ENCODE data around the gene FMNL3.
A peak's percentile ranks its signal among the peaks of the same experiment; 100 is the strongest.
"Not testable (repeated sequence)": the region's sequence is repeated elsewhere in the genome, so short reads cannot be mapped to it uniquely, and the experiment has no call there.

FMNL3 gene

DNA sequence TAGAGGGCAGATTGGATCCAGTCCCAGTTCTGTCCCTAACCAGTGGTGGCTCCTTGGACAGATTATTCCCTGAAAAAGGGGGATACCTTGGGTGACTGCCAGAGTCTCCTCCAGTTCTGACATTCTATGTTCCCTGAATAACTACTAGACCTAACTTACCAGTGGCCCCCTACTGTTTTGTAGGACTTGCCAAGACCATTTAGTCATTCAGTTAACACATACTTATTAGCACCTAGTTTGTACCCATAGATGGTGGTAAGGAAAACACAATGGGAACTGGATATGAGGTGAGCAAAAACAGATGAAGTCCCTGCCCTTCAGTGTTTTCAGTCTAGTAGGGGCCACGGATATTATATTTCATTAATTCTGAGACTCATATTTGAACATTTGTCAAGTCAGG is 80.4 kb downstream of the FMNL3 start:
- no peak for DNase-seq

DNA sequence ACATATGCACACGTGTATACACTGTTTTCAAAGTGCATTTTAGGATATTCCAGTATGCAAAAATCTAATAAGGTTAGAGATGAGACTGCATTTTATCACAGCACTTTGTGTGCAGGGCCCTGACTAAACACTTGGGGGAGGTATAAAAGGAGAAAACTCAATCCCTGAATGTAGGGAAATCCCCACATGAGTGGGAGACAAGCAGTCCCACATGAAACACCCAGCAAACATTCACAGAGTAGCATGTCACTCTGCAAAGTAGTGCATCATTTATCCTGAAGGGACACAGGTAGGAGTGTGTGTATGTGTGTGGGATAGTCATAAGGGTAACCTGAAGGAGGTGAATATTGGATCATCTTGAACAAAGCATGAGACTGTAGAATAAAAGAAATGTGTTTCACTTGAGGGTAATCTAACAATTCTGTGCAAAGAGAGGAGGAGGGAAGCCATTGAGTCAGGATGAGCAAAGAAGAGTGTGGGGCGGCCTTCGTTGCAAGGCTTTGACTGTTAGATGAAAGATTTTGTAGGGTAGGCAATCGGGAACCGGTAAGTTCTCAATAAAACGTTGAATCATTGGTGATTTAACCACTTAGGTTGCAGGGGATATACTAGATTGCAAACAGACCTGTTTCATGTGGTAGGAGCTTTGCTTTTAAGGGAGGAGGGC is 80.9 kb downstream of the FMNL3 start:
- no peak for DNase-seq

DNA sequence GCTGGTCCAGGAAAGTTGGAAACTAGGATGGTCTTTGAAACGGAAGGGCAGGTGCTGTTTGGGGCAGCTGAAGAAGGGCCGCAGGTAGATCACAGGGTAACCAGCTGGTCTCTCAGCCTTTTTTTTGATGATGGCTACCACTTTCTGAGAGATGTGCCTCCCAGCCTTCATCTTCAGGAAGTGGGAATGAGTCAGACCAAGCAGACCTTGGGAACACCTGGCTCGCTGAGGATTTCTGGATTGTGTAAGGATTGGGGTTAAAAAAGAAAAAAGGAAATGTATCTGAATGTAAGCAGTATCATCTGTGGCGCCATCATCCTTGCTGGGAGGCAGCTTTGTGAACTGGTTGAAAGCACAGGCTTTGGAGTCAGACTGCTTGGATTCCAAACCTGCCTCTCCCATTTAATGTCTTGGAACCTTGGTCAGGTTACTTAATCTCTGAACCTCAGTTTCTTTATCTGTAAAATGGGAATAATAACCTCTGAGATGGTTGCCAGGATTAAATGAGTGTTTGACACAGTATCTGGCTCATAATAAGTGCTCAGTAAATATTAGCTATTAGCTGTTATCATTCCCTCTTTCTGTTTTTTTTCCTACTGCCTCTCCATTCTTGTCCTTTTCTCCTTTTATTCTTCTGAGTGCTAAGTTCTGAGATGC is 82.2 kb downstream of the FMNL3 start:
- DNase-seq, result no peak

DNA sequence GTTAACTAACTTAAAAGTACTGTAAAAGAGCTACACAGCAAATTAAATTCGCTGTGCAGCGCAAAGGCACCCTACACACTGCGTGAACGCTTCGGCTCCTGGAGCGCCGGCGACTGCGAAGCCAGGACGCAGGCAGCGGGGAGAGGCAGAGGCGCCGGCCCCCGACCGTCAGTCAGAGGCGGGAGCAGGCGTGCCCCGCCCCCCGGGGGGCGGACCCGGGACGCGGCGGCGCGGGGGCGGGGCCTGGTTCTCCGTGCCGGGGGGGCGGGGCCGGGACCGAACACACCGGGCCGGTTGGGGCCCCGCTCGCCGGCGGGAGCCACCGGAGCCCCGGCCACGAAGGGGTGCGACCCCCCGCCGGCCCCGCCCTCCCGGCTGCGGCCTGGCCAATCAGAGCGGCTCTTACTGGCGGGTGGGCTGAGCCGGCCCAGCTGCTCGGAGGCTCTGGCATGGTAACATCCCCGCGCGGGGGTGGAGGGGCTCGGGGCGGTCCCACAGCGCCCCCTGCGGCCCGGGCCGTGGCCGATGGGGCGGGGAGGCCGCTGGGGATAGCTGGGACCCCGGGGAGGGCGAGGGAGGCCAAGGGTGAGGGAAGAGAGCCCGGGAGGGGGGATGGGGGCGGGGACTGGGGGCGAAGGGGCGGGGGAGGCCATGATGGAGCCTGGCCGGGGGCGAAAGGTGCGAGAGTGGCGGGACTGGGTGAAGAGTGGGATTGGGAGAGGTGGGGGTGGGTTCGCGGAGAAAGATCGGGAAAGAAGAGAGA is 83.9 kb downstream of the FMNL3 start, which contains the start of gene PRPF40B:
TSS of gene PRPF40B (plus strand) at position 420 of the 763 bp plus-strand sequence. CDS start at position 450, 30 bp downstream.
- DNase-seq, result peak; percentile 76 to 86 (median 80)

DNA sequence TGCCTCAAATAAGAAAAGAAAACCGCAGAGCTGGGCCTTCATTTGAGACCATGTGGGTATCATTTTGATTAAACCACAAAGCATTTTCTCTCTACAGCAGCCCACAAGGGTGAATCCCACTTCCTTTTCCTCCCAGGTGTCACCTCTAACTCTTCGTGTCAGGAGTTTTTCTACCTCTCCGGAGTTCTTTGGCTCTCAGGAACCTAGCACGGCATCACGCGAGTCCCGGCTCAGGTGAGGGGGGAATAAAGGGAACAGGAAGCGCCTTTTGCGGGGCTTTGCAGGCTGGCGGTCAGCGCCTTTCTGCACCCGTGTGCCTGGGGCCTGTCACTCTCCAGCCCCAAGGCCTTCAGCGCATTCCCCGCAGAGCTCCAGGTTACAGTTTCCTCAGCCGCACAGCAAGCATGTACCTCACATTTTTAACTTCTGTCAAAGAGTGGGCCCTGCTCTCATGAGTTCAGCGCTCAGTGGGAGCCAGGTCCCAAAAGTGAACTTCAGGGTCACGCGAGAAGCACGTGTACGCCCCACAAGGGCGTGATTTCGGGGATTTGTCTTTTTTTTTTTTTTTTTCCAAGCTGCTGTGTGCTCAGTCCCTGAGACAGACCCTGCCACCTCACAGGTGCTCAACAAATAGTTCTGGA is 84.6 kb downstream of the FMNL3 start:
- DNase-seq, result peak; percentile 20 to 75 (median 45)

DNA sequence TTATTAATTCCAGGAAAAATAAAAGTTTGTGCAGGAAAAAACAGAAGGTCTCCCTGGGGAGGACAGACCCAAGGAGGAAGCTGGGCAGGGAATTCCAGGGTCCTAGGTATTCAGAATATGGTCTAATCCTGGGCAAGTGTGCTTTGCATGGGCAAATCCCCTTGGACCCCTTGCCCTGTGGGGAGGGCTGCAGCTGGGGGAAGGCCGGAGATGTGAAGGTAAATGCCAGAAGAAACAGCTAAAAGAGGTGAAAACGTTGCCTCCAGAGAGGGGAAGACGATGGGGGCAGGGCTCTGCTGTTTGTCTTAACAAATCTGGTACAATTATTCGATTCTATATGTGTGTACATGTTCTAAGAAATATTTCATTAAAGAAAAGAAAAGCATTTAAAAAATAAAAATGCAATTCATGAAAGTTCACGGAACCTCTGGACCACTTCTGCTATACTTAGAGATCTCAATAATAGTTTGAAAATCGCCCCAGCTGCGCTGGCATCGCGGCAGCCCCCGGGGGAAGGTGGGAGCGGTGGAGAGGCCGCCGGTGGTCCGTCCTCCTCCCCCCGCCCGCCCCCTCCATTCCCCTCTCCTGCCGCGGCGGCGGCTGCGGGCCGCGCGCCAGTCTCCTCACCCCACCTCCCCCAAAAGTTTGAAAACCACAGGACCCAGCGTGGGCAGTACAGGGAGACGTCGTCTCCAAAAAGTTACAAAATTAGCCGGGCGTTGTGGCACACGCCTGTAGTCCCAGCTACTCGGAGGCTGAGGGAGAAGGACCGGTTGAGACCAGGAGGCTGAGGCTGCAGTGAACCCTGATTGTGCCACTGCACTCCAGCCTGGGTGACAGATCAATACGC is 85.3 kb downstream of the FMNL3 start:
- no peak for DNase-seq

DNA sequence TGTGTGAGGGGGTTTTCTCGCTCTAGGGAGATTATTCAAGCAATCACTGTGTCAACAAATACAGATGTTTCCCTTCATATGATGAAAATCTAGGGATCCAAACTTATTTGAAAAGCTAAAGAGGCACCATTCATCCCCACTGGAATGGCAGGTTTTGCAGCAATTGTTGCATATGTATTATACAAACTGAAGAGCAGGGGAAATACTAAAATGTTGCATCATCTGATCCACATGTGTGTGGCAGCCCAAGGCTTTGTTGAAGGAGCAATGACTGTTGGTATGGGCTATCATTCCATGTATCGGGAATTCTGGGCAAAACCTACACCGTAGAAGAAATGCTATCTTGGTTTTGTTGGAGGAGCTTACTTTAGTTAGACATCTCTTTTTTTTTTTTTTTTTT is 87.9 kb downstream of the FMNL3 start:
- no peak for DNase-seq

DNA sequence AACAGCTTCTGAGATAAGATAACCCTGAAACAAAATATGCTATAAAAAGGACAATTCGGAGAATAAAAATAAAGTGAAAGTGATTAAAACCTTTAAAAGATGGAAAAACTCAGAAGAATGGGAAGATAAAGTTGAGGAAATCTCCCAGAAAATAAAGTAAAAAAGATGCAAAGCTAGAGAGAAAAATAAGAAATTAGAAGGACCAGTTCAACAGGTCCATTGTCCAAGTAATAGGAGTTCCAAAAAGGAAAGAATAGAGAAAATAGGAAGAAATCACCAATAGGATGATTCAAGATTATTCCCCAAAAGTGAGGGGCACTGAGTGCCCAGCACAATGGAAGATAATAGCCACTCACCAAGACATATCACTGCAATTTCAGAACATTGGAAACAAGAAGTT is 88.6 kb downstream of the FMNL3 start:
- DNase-seq, result no peak

DNA sequence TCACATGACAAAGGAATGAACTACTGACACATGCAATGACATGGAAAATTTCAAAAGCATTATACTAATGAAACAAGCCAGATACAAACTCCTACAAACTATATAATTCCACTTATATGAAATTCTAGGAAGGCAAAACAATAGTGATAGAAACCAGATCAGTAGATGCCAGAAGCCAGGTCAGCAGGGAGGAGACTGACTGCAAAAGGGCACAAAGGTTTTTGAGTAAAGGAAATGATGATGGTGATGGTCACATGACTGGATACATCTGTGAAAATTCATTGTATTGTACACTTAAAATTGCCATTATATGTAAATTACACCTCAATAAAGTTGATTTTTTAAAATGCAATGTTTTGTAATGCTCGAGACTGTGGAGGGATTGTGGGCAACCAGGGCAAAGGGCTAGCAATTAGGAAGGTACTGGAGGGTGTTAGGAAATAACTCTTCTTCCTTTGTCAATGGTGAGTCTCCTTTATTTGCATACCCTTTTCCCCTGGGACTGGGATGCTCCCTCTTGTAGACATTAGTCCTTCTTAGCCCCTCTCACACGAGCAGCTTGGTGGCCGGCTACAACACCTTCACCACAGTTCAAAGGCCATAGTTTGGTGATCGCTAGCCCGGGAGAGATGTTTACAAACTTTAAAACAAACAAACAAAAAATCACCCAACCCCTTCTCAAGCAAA is 90.5 kb downstream of the FMNL3 start:
- DNase-seq, result no peak

DNA sequence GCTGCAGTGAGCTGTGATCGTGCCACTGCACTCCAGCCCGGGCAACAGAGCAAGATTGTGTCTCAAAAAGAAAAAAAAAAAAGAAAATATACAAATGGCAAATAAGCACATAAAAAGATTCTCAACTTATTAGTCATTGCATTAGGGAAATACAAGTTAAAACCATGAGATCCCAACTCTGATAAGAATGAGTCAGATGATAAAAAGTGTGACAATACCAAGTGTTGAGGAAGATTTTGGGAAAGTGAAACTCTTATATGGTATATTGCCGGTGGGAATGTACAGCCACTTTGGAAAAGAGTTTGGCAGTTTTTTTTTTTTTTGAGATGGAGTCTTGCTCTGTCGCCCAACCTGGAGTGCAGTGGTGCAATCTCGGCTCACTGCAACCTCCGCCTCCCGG is 91.5 kb downstream of the FMNL3 start:
- no peak for DNase-seq

DNA sequence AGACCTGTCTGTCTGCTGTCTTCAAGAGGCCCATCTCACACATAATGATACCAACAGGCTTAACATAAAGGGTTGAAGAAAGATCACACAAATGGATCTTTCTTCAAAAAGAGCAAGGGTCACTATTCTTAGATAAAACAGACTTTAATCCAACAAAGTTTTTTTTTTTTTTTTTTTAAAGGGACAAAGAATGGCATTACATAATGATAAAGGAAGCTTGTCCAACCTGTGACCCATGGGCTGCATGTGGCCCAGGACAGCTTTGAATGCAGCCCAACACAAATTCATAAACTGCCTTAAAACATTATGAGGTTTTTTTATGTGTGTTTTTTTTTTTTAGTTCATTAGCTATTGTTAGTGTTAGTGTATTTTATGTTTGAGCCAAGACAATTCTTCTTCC is 95.0 kb downstream of the FMNL3 start:
- no peak for DNase-seq

DNA sequence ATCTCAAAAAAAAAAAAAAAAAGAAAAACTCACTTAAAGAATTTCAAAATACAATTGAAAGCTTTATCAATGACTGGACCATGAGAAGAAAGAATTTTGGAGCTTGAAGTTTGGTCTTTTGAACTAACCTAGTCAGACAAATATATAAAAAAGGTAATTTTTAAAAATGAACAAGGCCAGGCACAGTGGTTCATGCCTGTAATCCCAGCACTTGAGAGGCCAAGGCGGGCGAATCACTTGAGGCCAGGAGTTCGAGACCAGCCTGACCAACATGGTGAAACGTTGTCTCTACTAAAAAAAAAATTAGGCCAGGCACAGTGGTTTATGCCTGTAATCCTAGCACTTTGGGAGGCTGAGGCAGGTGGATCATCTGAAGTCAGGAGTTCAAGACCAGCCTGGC is 96.4 kb downstream of the FMNL3 start:
- not testable (repeated sequence) for DNase-seq

DNA sequence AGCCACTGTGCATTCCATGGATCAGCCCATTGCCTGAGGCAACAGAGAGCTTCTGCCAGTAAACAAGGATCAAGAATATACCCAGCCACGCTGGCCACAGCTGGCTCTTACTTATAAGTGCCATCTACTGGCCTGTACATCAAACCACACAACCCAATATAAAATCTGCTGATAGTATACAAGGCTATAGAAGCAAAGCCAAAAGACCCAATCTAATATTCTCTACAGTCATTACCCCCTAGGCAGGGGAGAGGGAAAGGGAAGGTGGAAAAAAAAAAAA is 97.4 kb downstream of the FMNL3 start:
- DNase-seq, result no peak

DNA sequence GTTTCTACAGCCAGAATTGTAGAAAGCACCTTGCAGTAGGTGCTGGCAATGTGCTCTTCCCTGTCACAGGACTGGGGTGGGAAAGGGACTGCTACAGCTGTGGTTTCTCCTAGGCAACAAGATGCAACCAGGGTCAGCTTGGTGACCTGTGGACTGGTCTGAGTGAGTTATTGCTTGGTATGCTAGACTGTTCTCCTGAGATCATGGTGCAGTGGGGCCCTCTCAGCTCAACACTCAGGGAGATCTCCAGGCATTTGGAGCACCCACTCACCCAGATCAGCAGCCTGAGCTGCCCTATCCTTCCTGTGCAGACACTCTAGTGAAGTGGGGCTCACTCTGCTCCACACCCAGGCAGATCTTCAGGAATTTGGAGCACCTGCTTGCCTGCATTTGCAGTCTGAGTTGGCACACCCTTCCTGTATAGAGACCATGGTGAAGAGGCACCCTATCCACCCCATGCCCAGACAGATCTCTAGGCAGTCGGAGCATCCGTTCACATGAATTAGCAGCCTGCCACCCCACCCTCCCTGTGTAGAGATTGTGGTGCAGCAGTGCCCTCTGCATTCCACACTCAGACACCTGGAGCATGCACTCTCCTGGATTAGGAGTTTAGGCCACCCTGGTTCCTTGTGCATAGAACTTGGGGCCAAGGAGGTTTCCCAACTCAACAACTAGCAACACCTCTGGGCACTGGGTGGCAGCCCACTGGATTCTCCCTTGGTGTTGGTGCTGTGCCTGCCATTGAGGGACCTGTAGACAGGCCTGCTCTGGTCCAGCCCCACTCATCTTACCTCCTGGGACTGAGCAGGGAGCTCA is 97.9 kb downstream of the FMNL3 start:
- no peak for DNase-seq

DNA sequence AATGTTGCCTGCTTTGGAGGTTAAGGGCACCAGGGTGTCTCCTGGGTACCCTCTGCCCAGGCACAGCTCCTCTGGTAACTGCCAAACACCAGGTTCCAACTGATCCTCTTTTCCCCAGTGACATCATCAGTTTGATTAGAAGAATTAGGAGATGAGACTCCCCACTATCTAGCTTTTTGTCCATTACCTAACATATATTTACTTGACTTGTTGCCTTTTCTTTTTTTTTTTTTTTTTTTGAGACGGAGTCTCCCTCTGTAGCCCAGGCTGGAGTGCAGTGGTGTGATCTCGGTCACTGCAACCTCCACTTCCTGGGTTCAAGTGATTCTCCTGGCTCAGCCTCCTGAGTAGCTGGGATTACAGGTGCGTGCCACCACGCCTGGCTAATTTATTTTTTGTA is 101.7 kb downstream of the FMNL3 start, which contains the start of gene FAM186B:
TSS of gene FAM186B (minus strand) at position 101 of the 400 bp plus-strand sequence. CDS start 162 bp downstream, outside the sequence.
- DNase-seq, result not testable (repeated sequence)

DNA sequence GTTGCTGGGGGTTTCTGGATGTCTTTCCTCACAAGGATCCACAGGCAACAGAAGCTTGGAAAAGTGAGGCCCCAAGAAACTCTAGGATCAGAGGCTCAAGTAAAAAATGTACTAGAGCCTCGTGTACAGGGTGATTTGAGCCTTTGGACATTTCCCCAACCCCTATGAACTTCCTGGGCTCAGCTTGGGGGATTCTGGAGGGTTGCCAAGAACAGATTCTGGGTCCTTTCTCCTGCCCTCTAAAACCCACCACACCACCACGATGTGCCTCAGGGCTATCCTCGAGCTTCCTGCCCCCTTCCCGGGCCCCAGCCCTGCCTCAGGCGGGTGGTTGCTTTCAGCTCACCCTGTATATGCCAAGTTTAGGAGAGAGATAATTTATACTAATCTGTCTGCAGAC is 102.3 kb downstream of the FMNL3 start:
- no peak for DNase-seq

DNA sequence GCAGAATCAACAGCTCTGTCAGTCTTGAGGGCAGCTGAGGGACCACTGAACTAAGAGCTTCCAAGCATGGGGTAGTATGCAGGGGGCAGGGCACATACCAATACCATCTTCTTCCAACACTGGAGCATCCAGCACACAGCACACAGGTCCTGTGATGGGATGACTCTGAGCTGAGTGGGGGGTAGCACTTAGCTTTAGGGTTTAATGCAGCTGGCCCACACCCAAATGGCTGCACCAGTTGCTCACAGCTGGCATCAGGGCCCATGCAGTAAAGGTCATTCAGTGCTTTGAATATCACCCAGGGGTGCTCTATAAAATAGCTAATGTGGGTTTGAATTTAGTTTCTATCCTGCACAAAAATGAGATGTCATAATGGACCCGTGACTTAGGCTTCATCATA is 103.5 kb downstream of the FMNL3 start:
- no peak for DNase-seq

DNA sequence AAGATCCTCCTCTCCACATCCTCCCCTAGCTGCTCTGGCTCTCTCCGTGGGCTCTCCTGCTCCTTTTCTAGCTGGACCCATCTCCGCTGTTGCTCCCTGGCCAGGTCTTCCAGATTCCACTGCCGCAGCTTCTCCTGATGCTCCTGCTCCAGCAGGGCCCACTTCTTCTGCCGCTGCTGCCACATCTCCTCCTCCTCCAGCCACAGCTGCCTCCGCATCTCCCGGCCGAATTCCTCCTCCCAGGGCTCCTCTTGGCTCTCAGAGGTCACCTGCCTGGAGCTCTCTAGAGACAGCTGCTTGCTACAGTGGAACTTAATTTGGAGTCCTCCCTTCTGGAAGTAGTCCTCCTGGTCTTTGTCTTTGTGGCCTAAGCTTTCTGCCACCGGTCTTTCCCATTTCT is 107.2 kb downstream of the FMNL3 start:
- no peak for DNase-seq

DNA sequence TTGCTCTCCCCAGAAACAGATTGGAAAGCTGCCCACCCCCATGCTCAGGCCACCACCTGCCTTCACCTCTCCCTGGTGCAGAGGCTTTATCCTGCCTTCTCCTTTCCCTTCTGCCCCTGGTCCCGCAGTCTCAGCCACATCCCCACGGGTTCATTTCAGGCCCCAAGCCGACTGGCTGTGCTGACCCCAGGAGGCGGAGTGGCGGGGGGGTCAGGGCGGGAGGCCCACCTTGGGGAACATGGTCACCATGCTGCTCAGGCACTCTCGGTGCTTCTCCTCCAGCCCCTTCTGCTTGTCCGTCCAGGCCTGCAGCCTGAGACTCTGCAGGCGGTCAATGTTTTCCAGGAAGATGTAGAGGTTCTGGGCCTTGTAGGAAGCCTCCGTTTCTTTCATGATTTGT is 108.7 kb downstream of the FMNL3 start:
- DNase-seq, result no peak

DNA sequence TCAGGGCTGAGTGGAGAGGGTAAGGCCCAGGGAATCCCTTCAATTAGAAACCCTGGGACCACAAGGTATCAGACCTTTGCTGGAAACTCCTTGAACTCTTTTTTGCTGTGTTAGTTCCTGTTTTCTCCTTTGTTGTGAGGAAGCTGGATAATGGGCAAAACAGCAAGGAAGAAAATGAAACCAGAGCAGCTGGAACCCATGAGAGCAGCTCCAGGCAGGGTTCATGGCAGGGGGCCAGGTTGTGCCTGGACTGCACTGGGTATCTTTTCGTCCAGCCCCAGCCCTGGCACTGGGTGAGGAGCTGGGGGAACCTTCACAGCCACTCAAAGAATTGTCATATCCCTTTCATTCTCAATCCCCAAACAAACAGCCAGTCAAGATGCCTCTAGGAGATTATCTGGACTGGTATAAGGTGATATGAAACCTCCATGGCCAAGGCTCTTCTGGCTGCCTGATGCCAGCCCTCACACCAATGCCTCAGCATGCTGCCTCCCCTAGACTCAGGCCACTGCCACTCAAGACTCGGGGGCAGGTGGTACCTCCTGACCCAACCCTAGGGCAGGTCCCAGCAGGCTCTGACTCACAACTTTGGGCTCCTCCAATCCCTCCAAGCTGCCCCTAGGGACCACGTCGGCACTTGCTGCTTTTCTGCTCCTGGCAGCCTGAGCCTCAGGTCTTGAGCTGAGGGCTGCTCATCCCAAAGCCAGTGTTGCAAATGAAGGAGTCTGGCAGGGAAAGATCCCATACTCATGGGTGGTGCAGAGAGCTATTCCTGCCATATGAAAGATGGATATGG is 118.3 kb downstream of the FMNL3 start:
- DNase-seq, result no peak
